ENCODE results near the gene SLC16A12.
"Not testable (repeated sequence)": the region's sequence is repeated elsewhere in the genome, so short reads cannot be mapped to it uniquely, and the experiment has no call there.

The SLC16A12 gene

GRCh38 chr10:89399956-89400355, 135.4 kb downstream of the SLC16A12 start:
- FAIRE-seq (no peak), DNase-seq (ENCODE audit: extremely low spot score, insufficient read length, low read depth) (no peak)

DNA sequence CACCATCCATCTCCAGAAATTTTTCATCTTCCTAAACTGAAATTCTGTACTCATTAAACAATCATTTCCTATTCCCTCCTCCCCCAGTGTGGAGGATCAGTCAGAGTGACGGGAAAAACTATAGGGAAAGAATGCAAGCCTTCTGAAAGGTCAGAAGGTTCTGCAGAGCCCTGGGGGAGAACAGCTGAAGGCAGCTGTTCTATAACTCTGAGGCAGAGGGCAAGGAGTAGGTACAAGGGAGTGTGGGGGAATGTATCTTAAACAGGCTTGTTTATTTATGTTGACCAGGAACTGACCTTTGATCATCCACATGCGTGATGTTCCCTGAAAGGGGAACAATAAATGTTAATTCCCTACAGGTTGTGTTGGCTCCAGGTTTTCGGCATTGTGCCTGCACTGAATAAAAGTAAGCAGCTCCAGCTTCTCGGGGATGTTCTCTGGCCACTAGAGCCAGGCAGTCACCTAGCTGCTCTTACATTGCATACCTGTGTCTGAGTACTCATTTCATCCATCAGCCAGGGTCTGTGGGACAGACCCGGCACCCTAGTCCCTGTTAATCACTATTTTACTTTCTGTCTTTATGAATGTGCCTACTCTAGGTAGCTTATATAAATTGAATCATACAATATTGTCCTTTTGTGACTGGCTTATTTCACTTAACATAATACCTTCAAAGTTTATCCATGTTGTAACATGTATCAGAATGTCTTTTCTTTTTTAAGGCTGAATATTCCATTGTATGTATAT, 137.2 kb downstream of the SLC16A12 start:
- DNase-seq (ENCODE audit: extremely low spot score, insufficient read length, low read depth) (no peak), FAIRE-seq (peak; percentile 33)

DNA sequence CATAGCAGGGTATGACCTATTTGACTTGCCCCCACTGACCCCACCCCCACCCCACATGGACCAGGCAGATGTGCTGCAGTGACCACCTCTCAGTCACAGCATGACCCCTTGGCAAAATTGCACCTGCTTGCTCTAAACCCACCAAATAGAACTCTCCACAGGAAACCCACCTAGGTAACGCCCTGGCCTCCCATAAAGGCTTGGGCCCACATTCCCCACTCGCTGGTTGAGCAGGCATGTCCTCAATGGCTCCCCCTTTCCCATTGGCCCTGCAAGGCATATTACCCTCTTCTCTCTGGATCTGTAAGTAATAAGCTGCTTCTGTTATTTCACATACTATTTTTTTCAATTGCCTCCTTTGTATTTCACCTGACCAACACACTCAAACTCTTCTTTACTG, 140.3 kb downstream of the SLC16A12 start:
- DNase-seq (ENCODE audit: extremely low spot score, insufficient read length, low read depth) (no peak), FAIRE-seq (no peak)

DNA sequence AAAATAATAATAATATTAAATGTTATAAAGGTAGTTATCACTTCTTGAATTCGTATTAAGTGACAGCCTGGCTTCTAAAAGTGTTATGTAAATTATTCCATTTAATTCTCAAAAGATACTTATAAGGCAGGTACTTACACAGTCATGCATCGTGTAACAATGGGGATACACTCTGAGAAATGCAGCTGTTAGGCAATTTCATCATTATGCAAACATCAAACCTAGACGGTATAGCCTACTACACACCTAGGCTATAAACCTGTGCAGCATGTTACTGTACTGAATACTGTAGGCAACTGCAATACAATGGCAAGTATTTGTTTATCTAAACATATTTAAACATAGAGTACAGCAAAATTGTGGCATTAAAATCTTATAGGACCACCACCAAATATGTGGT, 141.5 kb downstream of the SLC16A12 start:
- DNase-seq (ENCODE audit: extremely low spot score, insufficient read length, low read depth) (no peak), FAIRE-seq (no peak)

GRCh38 chr10:89392974-89393373, 142.4 kb downstream of the SLC16A12 start:
- FAIRE-seq (no peak), DNase-seq (ENCODE audit: extremely low spot score, insufficient read length, low read depth) (no peak)

GRCh38 chr10:89391907-89392756, 143.3 kb downstream of the SLC16A12 start, which contains the start of gene IFIT1:
TSS of gene IFIT1 (plus strand) at chr10:89392623. CDS start at chr10:89392713, 90 bp downstream.
- DNase-seq (ENCODE audit: extremely low spot score, insufficient read length, low read depth) (peak; percentile 42), FAIRE-seq (peak; percentile 95)

DNA sequence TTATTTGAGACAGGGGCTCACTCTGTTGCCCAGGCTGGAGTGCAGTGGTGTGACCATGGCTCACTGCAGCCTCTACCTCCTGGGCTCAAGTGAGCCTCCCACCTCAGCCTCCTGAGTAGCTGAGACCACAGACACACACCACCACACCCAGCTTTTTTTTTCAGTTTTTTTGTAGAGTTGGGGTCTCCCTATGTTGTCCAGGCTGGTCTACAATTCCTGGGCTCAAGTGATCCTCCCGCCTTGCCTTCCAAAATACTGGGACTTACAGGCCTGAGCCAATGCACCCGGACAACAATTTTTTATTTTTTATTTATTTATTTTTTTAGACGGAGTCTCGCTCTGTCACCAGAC, 144.2 kb downstream of the SLC16A12 start:
- not testable (repeated sequence) for DNase-seq (ENCODE audit: extremely low spot score, insufficient read length, low read depth); FAIRE-seq

- FAIRE-seq (no peak), DNase-seq (ENCODE audit: extremely low spot score, insufficient read length, low read depth) (no peak)
Observed at GRCh38 chr10:89390476-89391225, 144.7 kb downstream of the SLC16A12 start.

- peak; percentile 60 for FAIRE-seq
- no peak for DNase-seq (ENCODE audit: extremely low spot score, insufficient read length, low read depth)
Observed at GRCh38 chr10:89389254-89389653, 146.1 kb downstream of the SLC16A12 start.

- no peak for FAIRE-seq
- DNase-seq (ENCODE audit: extremely low spot score, insufficient read length, low read depth), result no peak
Observed at GRCh38 chr10:89388806-89389205, 146.6 kb downstream of the SLC16A12 start.

GRCh38 chr10:89384474-89385340, 150.7 kb downstream of the SLC16A12 start:
- peak; percentile 12 for FAIRE-seq

DNA sequence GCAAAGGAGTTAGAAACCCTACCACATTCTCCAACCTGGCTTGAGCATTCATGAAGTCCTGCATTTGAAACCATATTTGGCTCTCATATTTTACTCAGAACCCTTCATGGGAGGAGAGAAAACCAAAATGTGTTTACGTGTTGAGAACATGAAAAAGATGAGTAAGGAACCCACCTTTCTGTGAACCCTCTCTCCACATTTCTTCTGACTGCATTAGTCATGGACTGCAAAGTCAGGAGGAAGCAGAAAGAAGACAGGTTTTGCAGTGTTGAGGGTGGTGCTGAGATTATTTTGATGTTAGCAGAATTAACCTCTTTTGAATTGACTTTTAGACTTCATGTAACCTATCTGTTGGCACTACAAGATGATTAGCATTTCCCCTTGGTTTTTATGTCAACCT, 152.6 kb downstream of the SLC16A12 start:
- FAIRE-seq (no peak), DNase-seq (ENCODE audit: extremely low spot score, insufficient read length, low read depth) (no peak)

More at GRCh38 chr10:89384474-89385340, 150.7 kb downstream of the SLC16A12 start:
- DNase-seq (ENCODE audit: extremely low spot score, insufficient read length, low read depth), result no peak

Measured in GM18507 (cell line).